Cardiac fibroblast (primary cell): Measurements from ENCODE around the gene TMEM178A.

ENCODE experiments used
- DNase-seq, 2 donors: peaks; one replicate each; pipeline versions ENCODE4 v3.0.0 to v3.0.0-alpha.2; 2010; ENCODE audit warnings: low read depth in 2 of 2
- H3K4me3 ChIP-seq, 2 donors: replicated peaks in 1 of 2; 1 replicate in 1 of 2; 2 replicates in 1 of 2; pipeline ENCODE4 v1.5.1; 2011; ENCODE audit warnings: low read depth in 2 of 2, low read length in 2 of 2, mild to moderate bottlenecking in 2 of 2, moderate library complexity in 1 of 2
- TF ChIP-seq, protein P1 (sequence below): IDR thresholded peaks from one replicate; pipeline ENCODE4 v1.5.1; 2011; ENCODE audit warnings: low read depth, mild to moderate bottlenecking, low read length, inconsistent platforms

The TMEM178A gene

DNA sequence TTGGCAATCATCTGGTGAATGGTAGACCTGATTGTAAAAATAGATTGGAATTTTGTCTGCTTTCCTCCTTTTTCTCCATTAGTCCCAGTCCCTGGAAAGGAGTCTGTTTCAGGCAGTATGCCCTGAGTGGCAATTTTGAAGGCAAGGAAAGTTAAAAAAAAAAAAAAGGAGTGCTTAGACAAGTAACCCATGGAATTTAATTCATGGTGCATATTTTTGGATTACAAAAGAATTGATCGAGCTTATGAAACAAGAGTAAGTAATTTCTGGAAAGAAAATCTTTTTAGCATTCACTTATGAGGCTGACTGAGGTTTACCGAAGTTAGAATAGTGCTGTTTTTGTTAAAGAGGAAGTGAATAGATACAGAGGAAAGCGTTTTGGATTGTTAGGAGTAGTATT is 29.4 kb upstream of the TMEM178A start:
- TF ChIP-seq, protein P1, sequence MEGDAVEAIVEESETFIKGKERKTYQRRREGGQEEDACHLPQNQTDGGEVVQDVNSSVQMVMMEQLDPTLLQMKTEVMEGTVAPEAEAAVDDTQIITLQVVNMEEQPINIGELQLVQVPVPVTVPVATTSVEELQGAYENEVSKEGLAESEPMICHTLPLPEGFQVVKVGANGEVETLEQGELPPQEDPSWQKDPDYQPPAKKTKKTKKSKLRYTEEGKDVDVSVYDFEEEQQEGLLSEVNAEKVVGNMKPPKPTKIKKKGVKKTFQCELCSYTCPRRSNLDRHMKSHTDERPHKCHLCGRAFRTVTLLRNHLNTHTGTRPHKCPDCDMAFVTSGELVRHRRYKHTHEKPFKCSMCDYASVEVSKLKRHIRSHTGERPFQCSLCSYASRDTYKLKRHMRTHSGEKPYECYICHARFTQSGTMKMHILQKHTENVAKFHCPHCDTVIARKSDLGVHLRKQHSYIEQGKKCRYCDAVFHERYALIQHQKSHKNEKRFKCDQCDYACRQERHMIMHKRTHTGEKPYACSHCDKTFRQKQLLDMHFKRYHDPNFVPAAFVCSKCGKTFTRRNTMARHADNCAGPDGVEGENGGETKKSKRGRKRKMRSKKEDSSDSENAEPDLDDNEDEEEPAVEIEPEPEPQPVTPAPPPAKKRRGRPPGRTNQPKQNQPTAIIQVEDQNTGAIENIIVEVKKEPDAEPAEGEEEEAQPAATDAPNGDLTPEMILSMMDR: no peak
- H3K4me3 ChIP-seq: no peak overlapping the region
- no peak for DNase-seq

DNA sequence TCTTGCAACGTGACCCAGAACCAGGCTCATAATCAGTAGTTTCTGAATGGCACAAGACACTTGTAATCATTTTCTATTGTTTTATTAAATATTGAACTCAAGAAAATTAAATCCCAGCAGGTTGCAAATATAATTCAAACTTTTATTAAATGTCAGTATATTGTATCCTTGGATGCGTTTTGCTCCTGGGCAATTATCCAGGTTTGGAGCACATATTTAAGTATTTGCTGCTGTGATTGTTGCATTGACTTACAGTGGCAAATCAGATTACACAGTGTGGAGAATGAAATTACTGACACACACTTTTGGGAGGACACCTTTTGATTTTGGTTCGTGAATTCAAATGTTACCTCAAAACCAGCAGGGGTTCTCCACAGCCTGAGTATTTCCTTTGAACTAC is 27.1 kb upstream of the TMEM178A start:
- no peak overlapping the region for H3K4me3 ChIP-seq
- no peak for DNase-seq
- TF ChIP-seq, protein P1: no peak

- H3K4me3 ChIP-seq: no peak overlapping the region
- TF ChIP-seq, protein P1: no peak
- DNase-seq: no peak
These were observed 25.6 kb upstream of the TMEM178A start for GRCh38 chr2:39640107-39640506.

DNA sequence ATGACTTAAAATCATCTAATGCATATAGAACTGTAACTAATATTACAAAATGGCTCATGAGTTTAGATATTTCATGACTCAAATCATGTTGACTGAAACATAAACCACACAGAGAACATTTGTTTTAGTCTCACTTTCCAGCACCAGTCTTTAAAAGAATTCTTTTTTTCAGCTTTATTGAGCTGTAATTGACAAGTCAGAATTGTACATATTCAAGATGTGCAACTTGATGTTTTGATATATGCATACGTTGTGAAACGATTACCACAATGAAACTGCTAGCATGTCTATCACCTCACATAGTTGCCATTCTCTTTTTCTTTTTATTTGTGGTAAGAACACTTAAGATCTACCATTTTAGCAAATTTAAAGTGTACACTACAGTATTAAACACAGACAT is 25.0 kb upstream of the TMEM178A start:
- TF ChIP-seq, protein P1: no peak
- no peak overlapping the region for H3K4me3 ChIP-seq
- DNase-seq: no peak

DNA sequence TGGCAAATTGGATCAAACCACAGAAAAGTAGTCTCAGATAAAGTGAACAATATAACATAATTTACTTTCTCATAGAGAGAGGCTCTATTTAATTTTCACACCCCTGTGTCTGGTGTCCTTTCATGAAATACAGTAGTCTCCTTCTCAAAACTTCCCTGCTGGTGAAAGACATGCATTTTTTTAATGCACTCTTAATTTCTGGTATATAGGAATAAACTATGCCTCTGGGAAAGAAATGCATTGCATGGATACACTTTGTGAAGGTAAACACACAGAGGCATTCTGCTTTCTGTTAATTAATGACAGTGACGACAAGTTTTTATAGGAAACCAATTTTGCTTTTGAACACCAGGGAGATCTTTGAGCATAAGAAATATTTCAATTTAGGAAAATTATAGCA is 24.1 kb upstream of the TMEM178A start:
- TF ChIP-seq, protein P1: no peak

DNA sequence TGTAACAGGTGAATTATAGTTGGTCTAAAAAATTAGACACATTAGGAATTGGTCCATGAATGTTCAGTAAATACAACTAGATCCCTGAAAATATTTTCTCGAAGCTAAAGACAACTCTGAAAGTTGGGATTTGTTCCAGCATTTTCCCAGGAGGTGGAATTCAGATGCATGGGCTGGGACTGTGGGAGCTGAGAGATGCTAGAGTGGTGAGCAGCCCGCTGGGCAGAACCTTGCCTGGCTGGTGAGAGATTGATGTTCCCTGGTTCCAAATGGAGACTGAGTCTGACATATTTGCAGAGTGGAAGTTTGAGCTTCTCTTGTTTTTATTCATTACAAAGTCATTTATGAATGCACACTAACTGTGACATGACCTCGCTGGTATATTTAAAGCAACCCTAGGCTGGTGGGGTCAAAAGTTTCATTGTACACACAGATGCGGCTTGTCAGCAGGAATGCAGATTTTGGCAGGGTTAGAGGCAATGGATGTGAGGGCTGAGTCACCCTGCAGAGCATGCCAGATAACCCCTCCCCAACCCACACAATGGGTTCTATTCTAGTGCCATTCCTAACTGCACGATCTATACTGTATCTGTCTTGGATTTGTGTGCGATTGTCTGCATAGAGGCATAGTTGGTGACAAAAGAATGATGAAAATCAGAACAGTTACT is 23.5 kb upstream of the TMEM178A start:
- no peak overlapping the region for H3K4me3 ChIP-seq
- TF ChIP-seq, protein P1: no peak
- peak; percentile 80 to 81 for DNase-seq

More for the DNA sequence above, 24.1 kb upstream of the TMEM178A start:
- no peak for DNase-seq
- H3K4me3 ChIP-seq: no peak overlapping the region

- no peak overlapping the region for H3K4me3 ChIP-seq
- TF ChIP-seq, protein P1: no peak
- DNase-seq: no peak
These were observed 19.9 kb upstream of the TMEM178A start for GRCh38 chr2:39645826-39646225.
